Middle frontal gyrus (tissue), 1 donor: ENCODE data around the gene BSN.

Experiments
- DNase-seq: peaks from one replicate; pipeline ENCODE4 v3.0.0-alpha.2; 2015; ENCODE audit warnings: low spot score; ENCODE audit errors: extremely low spot score

BSN gene

GRCh38 chr3:49714728-49715550, 160.7 kb downstream of the BSN start:
- no peak for DNase-seq

GRCh38 chr3:49715611-49716121, 161.4 kb downstream of the BSN start:
- DNase-seq = no peak

- no peak for DNase-seq
Measured at GRCh38 chr3:49716169-49716568, 161.9 kb downstream of the BSN start.

- no peak for DNase-seq
Measured at GRCh38 chr3:49716691-49717210, 162.5 kb downstream of the BSN start.

GRCh38 chr3:49717211-49717958, 163.1 kb downstream of the BSN start:
- DNase-seq = no peak

GRCh38 chr3:49717959-49718857, 163.9 kb downstream of the BSN start:
- DNase-seq = no peak

GRCh38 chr3:49718858-49719213, 164.6 kb downstream of the BSN start:
- DNase-seq = no peak

- DNase-seq = peak; percentile 87
Measured at GRCh38 chr3:49719214-49719884, 165.1 kb downstream of the BSN start, which contains the start of gene AMIGO3. Gene AMIGO3, minus strand, starts transcription at chr3:49719684. Its CDS starts 219 bp downstream, at chr3:49719465.
